ENCODE data around the gene TBCEL.

Gene TBCEL

DNA sequence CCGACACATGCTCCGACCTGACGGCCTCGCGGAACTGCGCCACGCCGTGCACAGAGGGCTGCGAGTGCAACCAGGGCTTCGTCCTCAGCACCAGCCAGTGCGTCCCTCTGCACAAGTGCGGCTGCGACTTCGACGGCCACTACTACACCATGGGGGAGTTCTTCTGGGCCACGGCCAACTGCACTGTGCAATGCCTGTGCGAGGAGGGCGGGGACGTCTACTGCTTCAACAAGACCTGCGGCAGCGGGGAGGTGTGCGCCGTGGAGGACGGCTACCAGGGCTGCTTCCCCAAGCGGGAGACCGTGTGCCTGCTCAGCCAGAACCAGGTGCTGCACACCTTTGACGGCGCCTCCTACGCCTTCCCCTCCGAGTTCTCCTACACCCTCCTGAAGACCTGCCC lies 103.9 kb downstream of the TBCEL start:
- TF ChIP-seq, protein P1, sequence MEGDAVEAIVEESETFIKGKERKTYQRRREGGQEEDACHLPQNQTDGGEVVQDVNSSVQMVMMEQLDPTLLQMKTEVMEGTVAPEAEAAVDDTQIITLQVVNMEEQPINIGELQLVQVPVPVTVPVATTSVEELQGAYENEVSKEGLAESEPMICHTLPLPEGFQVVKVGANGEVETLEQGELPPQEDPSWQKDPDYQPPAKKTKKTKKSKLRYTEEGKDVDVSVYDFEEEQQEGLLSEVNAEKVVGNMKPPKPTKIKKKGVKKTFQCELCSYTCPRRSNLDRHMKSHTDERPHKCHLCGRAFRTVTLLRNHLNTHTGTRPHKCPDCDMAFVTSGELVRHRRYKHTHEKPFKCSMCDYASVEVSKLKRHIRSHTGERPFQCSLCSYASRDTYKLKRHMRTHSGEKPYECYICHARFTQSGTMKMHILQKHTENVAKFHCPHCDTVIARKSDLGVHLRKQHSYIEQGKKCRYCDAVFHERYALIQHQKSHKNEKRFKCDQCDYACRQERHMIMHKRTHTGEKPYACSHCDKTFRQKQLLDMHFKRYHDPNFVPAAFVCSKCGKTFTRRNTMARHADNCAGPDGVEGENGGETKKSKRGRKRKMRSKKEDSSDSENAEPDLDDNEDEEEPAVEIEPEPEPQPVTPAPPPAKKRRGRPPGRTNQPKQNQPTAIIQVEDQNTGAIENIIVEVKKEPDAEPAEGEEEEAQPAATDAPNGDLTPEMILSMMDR (IDR thresholded peaks at IDR 0.05; ENCODE audit: low read depth, low read length), result no peak

DNA sequence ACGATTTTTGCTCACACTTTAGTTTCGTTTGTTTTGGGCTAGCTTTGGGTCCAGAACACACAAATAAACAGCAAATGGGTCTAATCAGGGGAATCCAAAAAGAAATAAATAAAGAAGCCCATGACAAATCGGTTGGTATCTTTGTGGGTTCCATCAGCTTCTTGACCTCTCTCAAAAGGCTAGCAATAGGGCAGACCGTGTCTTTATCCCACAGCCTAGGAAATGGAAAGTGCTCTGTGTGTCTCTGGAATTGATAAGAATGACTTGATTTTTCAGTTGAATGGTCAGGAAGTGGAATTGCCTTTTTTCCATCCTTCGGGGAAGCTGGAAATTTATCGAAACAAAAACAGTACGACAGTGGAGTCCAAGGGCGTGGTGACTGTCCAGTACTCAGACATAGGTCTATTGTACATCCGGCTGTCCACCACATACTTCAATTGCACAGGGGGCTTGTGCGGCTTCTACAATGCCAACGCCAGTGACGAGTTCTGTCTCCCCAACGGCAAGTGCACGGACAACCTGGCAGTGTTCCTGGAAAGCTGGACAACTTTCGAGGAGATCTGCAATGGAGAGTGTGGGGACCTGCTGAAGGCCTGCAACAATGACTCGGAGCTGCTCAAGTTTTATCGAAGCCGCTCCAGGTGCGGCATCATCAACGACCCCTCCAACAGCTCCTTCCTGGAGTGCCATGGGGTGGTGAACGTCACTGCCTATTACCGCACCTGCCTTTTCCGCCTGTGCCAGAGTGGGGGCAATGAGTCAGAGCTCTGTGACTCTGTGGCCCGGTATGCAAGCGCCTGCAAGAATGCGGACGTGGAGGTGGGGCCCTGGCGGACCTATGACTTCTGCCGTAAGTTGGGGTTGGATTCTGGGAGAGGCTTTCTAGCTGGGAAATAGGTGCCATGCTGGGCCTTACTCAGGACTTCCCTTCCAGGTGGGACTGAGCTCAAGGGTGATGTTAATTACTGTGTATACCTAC lies 105.7 kb downstream of the TBCEL start:
- TF ChIP-seq, protein P1 (IDR thresholded peaks at IDR 0.05; ENCODE audit: low read depth, low read length), result no peak
- no peak overlapping the region for H3K4me3 ChIP-seq (ENCODE audit: low read depth, low read length)

More for the DNA sequence above, 103.9 kb downstream of the TBCEL start:
- no peak overlapping the region for H3K4me3 ChIP-seq (ENCODE audit: low read depth, low read length)

DNA sequence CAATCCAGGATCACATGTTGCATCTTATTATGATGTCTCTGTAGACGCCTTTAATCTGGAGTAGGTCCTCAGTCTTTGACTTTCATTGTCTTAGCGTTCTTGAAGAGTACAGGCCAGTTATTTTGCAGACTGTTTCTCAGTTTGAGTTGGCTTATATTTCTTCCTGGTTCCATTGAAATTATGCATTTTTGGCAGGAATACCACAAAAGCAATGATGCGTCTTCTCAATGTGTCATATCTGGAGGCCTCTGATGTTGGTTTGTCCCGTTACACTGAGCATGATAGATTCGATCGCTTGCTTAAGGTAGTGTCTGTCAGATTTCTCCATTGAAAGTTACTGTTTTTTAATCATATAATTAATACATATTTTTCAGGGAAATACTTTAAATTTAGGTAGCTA lies 107.8 kb downstream of the TBCEL start:
- TF ChIP-seq, protein P1 (IDR thresholded peaks at IDR 0.05; ENCODE audit: low read depth, low read length), result no peak
- no peak overlapping the region for H3K4me3 ChIP-seq (ENCODE audit: low read depth, low read length)

DNA sequence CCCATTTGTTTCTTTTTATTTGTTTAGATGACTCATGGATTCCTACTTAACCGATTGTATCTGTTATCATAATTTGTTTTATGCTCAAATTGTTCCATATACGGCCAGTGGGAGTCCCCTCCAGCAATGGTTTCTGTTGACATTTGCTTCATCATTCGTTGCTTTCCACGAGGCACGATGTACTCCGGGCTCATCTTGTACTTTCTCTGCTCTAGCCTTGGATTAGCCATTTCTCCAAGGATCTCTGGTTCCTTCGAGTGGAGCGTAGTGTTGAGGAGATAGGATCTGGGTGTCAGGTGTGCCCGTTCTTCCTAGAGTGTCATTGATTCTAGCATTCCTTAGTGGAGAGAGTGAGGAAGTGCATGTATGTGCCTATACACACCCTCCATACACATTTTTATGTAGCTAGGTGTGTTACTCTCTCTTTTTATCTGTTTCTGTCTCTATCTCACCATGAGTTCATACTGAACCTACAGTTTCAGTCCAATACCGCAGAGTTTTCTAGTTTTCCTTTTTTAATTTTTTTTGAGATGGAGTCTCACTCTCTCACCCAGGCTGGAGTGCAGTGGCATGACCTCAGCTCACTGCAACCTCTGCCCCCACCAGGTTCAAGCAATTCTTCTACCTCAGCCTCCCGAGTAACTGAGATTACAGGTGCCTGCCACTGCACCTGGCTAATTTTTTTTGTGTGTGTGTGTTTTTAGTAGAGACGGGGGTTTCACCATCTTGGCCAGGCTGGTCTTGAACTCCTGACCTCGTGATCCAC lies 108.5 kb downstream of the TBCEL start:
- TF ChIP-seq, protein P1 (IDR thresholded peaks at IDR 0.05; ENCODE audit: low read depth, low read length), result no peak

DNA sequence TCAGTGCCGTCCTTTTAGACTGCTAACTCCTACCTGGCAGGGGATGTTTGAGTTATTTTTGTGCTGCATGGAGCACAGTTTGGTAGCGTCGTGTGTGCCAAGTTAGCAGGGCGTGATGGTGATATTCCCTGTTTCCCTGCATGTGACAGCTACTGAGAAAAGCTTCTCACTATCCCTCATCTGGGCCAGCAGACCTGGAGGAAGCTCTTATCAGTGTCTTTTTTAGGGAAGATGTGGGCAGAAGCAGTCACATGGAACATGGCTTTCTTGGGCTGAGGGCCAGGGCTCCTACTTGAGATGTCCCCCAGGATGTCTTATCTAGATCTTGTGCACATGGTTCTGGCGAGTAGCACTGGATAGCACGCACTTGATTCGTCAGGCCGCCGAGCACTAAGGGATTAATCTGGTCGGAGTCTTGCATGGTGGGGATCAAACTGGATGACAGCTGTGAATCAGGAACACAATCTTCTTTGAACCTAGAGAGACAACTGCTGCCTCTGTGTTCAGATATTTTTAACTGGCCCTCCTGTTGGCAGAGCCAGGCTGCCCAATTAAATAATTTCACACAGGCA lies 110.9 kb downstream of the TBCEL start:
- H3K4me3 ChIP-seq (ENCODE audit: low read depth, low read length), result no peak overlapping the region
- TF ChIP-seq, protein P1 (IDR thresholded peaks at IDR 0.05; ENCODE audit: low read depth, low read length), result no peak

More for the DNA sequence above, 108.5 kb downstream of the TBCEL start:
- no peak overlapping the region for H3K4me3 ChIP-seq (ENCODE audit: low read depth, low read length)

DNA sequence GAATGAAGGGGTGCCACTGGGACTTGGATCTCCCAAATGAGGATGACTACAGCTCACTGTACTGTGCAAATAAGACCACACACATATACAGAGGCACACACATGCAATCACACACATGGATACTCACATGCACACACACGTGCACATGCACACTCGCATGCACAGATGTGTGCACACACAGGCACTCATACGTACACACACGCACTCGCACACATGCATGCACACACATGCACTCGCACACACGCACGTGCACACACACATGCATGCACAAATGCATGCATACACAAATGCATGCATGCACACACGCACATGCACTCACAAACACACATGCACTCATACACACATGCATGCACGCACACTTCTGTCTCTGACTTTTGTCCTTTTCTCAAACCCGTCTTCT lies 113.1 kb downstream of the TBCEL start:
- TF ChIP-seq, protein P1 (IDR thresholded peaks at IDR 0.05; ENCODE audit: low read depth, low read length), result no peak
- H3K4me3 ChIP-seq (ENCODE audit: low read depth, low read length), result no peak overlapping the region
